ENCODE results near the gene PRR35.

GRCh38 chr16:586645-587590 is 26.7 kb downstream of the PRR35 start:
- TF ChIP-seq ELF4 (IDR thresholded peaks at IDR 0.05) = no peak
- TF ChIP-seq BHLHE40 (IDR thresholded peaks at IDR 0.05; ENCODE audit: borderline replicate concordance) = no peak
- TF ChIP-seq SP1 (IDR thresholded peaks at IDR 0.05) = no peak
- no peak for TF ChIP-seq FOXM1 (IDR thresholded peaks at IDR 0.05; ENCODE audit: borderline replicate concordance)
- TF ChIP-seq FOXK2 (IDR thresholded peaks at IDR 0.05) = no peak
- TF ChIP-seq TARDBP (IDR thresholded peaks at IDR 0.05) = no peak
- no peak for TF ChIP-seq LEF1 (IDR thresholded peaks at IDR 0.05; ENCODE audit: borderline replicate concordance)
- no peak for TF ChIP-seq SUZ12 (IDR thresholded peaks at IDR 0.05)
- no peak for TF ChIP-seq ARNT (IDR thresholded peaks at IDR 0.05)
- no peak for TF ChIP-seq PKNOX1 (IDR thresholded peaks at IDR 0.05)
